Measurements from ENCODE around the gene TMX1.
A peak's percentile ranks its signal among the peaks of the same experiment; 100 is the strongest.
"Not testable (repeated sequence)": the region's sequence is repeated elsewhere in the genome, so short reads cannot be mapped to it uniquely, and the experiment has no call there.

Gene TMX1, protein sequence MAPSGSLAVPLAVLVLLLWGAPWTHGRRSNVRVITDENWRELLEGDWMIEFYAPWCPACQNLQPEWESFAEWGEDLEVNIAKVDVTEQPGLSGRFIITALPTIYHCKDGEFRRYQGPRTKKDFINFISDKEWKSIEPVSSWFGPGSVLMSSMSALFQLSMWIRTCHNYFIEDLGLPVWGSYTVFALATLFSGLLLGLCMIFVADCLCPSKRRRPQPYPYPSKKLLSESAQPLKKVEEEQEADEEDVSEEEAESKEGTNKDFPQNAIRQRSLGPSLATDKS

DNA sequence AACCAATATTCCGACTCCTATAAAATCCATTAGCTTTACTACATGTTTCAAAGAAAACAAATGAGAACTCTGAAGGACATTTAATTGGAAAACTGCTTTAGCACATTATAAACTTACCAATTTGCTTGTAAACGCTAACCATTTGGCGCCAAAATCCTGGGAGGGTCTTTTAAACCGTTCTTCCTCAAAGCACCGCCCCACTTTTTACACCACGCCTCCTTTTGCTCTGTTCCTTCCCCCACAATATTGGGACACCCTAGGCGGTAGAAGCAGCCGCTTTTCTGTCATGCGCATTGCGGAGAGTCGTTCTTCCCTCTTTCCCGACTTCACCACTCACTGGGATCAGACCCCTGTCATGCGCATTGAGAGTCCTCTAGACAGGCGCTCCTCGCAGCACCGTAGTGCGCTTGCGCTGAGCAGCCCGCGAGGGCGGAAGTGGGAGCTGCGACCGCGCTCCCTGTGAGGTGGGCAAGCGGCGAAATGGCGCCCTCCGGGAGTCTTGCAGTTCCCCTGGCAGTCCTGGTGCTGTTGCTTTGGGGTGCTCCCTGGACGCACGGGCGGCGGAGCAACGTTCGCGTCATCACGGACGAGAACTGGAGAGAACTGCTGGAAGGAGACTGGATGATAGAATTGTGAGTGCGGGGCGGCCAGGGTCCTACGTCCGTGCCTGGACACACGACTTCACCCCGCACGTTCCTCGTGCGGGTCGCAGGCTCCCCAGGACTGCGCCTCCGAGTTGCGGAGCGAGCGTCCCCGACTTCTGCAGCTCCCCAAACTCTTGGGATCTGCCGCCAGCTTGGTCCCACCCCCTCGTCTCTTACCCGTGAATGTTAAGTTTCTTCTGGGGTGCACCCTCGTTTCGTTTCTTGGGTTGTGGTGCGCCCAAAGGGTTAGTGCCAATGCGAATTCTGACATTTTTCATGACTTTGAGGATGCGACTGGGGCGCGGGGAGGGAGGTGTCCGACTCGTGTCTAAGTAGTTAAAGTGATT, at the start of gene TMX1:
Gene TMX1 (plus strand): TSS at position 435 of the 991 bp plus-strand sequence. CDS start 46 bp downstream, at position 481.
- DNase-seq: peak; percentile 93 to 94

DNA sequence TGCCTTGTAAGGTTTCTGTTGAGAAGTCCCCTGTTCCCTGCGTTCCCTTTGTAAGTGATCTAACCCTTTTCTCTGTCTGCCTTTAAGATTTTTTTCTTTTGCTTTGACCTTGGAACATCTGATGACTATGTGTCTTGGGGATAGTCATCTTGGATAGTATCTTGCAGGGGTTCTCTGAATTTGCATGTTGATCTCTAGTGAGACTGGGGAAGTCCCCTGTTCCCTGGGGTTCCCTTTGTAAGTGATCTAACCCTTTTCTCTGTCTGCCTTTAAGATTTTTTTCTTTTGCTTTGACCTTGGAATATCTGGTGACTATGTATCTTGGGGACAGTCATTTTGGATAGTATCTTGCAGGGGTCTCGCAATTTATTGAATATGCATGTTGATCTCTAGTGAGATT, 38.2 kb upstream of the TMX1 start:
- no peak for DNase-seq

DNA sequence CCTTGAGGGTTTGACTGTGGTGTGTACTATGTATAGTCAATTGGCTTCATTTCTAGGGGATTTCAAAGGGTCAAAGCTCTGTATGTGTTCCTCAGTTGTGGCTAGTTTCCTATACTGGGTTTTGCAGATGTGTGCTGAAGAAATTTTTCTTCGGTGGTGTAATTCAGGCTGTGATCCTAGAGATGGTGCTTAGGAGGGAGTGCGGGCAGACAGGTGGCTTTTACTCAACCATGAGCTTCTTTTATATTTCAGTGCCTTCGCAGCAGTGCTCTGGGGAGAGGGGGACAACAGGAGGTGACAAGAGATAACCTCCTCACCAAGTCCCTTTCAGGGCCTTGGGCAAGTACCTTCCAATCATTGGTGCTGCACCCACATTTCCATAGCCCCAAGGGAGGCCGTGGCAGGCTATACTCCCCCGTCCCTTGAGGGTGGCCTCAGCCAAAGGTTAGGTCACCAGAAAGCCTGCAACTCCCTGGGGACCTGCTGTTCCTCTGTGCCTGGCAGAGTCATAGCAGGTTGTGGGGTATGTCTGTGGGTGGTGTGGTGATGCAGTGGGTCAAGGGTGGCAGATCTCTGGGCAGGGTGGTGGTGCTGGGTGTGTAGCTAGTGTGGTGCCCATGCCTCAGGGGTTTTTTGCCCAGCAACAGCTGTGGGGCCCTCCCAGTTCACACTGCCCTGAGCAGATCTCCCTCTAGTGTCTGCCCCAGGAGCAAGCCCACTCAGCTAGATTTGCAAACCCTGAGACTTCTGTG, 37.0 kb upstream of the TMX1 start:
- DNase-seq: no peak

DNA sequence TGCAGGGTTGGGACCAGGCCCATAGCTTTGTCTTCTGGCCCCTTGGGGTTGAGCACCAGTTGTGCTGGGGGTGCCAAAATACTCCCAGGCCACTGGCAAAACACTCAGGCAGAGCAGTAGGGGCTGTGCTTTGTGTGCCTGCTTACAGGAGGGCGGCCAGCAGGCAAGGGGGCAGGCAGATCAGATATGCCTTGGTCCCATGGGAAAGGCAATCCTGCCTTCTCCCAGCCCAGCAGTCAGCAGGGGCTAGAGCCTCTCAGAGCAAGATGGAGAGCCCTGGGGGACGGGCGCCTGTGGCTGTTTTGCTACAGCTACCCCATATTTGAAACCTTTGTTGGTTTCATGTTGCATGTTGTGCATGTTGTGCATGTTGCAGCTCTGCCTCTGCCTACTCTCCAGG, 36.2 kb upstream of the TMX1 start:
- DNase-seq: no peak

DNA sequence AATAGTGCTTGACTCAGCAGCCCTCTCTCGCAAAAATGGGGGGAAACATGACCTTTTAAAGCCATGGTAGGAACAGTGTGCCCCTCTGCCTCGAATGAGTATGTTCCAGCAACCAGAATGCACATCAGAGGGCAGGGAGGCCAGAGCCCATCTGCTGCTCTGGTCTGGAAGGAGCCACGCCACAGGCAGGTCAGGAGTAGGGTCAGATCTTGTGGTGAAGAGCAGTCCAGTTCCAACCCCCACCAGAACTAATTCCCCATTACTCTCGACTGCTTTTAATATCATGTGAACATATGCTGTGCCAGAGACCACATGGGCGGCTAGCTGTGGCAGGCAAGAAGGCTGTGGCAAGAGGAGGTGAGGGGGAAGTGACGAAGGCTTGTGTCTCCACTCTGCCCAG, 34.6 kb upstream of the TMX1 start:
- DNase-seq: no peak

DNA sequence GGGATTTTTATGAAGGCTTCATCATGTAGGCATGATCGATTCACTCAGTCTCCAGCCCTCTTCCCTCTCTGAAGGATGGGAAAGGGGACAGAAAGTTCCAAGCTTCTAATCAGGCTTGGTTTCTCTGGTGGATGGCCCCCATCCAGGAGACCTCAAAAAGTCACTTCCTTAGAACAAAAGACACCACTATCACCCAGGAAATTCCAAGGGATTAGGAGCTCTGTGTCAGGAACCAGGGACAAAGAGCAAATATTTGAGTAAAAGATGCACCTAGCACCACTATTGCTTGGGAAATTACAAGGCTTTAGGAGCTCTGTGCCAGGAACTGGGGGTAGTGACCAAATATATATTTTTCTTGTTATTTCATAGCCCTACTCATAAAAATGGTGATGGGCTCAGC, 33.6 kb upstream of the TMX1 start:
- DNase-seq: no peak

DNA sequence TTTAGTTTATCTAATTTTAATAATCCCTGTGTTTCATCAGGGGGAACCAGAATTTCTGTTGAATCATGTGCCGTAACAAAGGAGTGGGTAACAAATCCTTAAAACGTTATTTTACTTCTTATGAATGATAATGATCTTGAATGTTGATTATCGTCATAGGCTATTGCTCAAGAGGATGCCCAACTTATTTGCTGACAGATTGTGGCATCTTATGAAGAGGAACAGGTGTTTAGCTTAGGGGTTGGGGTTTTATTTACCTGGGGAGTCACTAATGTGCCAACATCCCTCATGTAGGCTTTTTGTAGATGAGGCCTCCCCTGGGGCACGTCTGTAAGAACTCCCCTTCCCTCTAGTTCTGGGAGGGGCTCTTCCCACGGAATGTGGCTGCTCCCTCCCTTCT, 32.4 kb upstream of the TMX1 start:
- DNase-seq: no peak

DNA sequence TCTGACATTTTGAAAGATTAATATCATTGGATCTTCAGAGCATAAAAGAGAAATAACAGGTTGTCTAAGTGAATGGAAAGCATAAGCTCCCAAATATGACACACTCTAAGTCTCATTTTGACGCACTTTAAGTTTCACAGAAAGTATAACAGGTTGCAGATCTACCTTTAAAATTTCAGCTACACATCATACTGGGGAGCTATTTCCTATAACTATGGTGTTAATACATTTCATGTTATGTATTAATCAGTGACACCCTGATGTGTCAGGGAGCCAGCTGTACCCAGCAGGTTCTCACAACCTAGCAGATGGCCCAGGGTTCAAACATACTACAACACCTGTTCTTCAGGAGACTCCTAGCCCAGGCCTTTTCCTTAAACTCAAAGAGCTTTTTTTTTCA, 31.1 kb upstream of the TMX1 start:
- DNase-seq: no peak

DNA sequence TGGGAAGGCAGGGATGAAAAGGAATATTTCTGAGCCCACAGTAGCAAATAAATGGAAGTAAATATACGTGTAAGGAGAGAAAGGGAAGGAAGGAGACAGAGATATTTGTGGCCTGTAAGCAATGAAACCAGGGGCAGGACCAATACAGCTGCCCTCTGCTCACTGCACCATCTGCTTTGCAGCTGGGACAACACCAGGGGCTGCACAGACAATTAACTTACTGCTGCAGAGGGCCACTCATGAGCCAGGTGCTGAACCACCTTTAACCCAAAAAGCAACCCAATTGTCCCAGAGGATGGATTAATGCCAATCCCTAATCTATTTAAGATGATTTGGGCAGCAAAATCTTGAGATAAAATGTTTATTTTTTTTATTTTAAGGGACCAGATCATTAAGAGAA, 30.6 kb upstream of the TMX1 start:
- DNase-seq: no peak

DNA sequence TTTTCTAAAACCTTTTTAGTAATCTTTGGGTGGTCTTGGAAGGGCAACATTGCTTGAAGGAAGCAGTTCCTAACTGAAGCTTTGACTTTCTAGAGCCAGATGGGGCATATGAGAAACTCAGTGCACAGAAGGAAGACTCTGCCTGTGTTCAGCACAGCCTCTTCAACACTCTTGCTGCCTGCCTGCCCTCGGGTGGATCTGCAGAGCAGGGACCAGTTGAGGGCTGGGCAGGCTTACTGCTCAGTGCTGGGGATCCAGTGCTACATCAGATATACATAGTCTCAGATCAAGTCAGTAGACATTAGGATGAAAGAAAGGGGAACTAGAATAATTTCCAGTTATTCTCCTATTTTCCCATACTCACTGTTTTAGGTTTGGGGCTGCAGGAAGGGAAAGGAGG, 29.5 kb upstream of the TMX1 start:
- no peak for DNase-seq

DNA sequence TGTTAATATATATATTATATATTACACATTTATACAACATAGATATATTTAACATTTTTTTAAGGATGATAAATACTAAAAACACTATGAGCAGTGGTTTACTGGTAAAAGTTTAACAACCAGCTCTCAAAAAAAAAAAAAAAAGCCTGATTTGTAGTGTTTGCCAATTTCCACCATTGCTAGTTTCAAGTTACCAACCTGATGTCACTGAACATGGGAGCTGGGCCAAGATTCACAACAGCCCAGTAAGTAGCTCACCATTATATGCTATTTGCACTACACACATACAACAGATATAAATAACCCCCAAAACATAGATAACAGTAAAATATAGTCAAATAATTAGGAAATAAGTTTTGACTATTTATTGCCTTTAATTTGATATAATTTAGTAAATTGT, 28.9 kb upstream of the TMX1 start:
- no peak for DNase-seq

DNA sequence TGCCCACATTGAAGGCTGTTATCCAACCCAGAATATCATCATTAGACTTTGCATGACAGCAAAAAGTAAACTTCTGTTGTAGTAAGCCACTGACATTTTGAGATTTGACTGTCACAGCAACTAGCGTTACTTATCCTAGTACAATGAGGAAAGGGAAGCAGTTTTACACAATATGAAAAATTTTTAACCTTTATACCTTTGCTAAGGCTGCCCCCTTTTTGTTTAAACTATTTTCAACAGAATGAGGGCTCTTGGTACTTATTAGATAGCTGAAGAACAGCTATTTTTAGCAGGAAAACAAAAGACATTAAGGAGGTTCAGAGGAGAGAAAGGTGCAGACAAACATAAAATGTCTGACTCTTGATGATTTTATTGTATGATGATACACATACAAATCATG, 23.4 kb upstream of the TMX1 start:
- DNase-seq: no peak

DNA sequence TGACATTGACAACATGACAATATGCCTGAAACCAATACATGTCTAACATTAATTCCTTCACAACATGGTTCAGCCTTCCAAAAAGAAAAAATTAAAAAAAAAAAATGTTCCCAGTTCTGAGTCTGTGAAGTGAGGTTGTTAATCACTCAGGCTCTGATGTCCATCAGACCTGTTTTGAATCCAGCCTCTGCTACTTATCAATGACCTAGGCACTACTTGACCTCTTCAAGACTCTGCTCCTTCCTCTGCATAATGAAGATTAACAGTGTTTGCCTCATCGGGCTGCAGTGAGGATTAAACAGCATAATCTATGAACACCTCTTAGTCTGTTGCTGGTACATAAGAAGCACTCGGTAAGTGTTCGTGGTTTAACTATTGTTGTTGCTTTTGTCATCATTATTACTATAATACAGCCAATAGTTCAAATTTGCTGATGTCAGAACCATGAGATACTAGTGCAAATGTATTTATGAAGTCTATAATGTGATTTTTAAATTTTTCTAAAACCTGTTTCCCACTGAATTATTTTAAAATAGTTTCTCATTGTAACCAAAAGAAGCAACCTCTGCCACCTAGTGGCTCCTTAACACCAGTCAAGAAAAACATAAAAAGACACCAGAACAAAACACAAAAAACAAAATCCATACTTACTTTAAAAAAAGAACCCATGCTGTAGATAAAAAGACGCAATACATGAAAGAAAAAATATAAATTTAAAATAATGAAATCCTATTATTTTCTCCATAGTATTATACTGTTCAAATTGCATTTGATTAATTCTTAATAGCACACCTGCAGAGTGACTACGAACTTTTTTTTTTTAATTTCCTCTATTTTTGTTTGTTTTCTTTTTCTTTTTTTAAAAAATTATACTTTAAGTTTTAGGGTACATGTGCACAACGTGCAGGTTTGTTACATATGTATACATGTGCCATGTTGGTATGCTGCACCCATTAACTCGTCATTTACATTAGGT, 20.3 kb upstream of the TMX1 start:
- no peak for DNase-seq

DNA sequence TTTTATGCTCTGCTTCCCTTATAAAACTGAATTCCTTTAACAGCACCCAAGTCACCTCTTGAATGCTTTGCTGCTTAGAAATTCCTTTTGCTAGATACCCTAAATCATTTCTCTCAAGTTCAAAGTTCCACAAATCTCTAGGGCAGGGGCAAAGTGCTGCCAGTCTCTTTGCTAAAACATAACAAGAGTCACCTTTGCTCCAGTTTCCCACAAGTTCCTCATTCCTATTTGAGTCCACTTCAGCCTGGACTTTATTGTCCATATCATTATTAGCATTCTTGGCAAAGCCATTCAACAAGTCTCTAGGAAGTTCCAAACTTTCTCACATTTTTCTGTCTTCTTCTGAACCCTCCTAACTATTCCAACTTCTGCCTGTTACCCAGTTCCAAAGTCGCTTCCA, 16.6 kb upstream of the TMX1 start:
- not testable (repeated sequence) for DNase-seq

DNA sequence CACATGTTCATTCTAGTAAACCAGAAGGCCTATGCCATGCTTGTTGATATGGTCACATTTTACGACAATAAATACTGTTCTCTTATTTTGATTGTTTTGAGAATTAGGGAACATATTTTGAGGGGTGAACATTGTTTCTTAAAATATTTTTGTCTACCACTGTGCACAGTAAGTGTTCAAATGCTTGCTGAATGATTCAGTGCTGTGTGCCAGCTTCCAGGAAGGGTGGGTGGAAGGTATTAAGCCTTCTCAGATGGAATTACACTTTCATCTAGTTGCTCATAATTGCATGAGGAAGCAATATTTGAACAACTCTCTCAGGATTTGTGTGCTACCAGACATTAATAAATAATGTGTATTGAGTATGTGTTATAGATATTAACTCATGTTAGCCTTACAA, 15.5 kb upstream of the TMX1 start:
- no peak for DNase-seq

DNA sequence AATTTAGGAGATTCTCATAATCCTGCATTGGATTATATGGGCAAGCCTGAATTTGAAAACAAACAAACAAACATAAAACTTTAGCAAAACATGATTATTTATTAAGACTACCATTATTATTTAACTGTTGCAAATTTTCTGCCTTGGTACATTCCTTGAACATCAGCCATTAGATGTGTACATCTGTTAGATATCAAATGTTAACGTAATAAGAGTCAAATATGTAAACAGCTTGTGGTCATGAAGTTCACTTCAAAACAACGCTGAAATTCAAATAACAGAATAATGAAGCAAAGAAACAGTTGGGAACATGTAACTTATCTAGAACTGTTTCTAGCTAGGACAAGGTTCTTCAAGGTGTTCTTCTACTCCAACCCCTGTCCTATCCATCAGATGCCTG, 14.3 kb upstream of the TMX1 start:
- no peak for DNase-seq

DNA sequence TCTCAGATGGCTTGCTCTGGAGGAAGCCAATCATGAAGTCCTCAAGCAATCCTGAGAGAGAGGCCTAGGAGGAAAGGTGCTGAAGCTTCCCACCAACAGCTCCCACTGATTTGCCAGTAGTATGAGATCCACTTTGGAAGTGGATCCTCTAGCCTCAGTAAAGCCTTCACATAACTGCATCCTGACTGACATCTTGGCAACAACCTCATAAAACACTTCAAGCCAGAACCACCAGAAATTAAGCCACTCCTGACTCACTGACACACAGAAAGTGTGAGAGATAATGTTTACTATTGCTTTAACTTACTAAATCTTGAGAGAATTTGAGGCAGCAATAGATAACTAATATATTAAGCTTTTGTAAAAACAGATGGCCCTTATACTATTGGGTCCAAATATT, 11.7 kb upstream of the TMX1 start:
- no peak for DNase-seq

DNA sequence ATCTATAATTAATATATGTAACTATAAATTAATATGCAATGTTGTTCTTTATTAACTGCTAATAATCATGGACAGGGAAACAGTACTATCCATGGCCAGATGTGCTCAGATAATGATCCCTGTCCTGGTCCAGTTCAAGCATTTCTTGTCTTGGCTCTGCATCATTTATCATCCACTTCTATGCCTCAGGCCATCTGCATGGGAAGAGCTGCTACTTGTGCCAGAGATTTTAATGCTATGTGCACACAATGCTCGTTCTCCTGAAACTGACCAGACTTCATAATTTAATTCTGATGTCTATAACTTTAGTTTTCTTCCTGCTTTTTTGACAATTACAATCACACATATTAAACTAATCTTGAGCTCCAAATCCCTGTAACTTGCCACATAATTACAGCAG, 11.2 kb upstream of the TMX1 start:
- DNase-seq: no peak

DNA sequence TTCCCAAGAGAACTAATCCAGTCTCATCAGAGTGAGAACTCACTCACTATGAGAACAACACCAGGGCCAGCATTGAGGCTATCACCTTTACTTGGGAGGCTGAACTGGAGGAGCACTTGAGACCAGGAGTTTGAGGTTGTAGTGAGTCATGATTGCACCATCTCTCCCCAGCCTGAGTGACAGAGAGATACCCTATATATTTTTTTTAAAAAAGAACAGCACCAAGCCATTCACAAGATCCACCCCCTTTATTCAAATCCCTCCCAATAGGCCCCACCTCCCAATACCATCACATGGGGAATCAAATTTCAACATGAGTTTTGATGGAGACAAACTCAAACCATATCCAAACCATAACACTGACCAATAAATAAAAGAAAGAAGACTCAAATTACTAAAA, 3.7 kb upstream of the TMX1 start:
- DNase-seq: no peak

DNA sequence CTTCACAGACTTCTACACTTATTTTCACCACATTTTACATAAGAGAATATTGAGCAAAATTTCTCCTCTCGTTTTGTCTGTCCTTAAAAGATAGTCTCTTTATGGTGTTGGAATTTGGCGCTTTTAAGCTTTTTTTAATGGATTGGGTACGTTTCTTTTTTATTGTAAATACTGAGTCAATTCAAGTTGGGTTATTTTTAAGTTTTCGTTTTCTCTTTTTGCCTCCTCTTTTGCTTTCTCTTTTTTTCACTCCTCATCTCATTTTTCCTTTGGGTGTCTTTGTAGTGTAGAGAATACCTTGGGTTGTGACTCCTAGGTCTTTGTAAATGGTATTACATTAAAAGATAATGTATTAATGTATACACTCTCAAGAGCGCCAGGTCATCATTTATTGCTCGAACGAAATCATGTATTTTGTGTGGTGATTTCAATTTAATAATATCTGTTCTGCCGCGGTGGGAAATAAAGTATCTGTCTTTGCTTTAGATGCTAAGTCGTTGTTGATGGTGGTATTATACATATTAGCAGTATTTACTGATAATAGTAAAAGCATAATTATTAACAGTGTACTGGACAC, 845 bp downstream of the TMX1 start:
- no peak for DNase-seq

DNA sequence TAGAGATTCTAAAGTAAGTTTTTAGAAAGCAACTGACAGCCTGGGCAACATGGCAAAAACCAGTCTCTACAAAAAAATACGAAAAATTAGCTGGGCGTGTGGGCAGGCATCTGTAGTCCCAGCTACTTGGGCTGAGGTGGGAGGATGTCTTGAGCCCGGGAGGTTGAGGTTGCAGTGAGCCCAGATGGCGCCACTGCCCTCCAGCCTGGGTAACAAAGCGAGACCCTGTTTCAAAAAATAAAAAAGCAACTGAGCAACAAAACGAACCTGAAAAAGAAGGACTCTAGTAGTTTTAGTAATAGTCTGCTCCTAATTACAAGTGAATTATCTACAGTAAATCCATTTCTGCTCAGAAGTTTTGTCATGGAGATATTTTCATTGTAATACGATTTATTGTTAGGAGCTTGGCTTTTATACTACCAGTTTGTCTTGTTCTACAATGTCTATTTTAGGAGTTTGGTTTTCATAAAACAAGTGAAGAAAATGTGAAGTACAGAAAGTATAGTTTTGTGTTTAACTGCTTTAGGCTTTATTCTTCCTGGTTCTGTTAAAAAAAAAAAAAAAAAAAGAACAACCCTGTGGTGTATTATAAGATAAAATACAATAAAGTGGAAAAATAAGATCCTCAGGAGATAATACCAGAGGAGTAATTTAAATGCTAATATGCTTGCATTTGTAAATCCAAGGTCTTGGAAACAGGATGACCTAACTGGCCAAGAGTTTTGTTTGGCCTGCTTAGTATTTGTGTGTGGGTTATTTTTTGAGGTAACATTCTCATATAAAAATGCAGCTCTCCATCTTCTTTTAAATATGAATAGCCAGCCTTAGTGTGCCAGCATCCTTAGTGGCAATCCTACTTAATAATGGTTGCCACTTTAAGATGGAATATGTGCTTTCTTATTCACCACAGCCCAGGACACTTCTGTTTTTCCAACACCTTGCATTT, 2.8 kb downstream of the TMX1 start:
- DNase-seq: no peak
